Lower leg skin (tissue), 3 donors: ENCODE measurements around the gene HOXA9.

Experiments used
- POLR2A ChIP-seq, 2 donors: fragments of 450-650 bp; IDR thresholded peaks; one replicate each; pipeline ENCODE4 v1.6.1; 2016 to 2017; ENCODE audit warnings: antibody characterized with exemption in 2 of 2, mild to moderate bottlenecking in 1 of 2, moderate library complexity in 1 of 2
- TF ChIP-seq, protein P1 (sequence below), 3 donors: fragments of 450-650 bp; IDR thresholded peaks; one replicate each; pipeline ENCODE4 v1.5.1; 2016; ENCODE audit warnings: antibody characterized with exemption in 3 of 3, mild to moderate bottlenecking in 3 of 3, moderate library complexity in 2 of 3

- no peak for TF ChIP-seq POLR2A (IDR thresholded peaks at IDR 0.05)
- TF ChIP-seq, protein P1, sequence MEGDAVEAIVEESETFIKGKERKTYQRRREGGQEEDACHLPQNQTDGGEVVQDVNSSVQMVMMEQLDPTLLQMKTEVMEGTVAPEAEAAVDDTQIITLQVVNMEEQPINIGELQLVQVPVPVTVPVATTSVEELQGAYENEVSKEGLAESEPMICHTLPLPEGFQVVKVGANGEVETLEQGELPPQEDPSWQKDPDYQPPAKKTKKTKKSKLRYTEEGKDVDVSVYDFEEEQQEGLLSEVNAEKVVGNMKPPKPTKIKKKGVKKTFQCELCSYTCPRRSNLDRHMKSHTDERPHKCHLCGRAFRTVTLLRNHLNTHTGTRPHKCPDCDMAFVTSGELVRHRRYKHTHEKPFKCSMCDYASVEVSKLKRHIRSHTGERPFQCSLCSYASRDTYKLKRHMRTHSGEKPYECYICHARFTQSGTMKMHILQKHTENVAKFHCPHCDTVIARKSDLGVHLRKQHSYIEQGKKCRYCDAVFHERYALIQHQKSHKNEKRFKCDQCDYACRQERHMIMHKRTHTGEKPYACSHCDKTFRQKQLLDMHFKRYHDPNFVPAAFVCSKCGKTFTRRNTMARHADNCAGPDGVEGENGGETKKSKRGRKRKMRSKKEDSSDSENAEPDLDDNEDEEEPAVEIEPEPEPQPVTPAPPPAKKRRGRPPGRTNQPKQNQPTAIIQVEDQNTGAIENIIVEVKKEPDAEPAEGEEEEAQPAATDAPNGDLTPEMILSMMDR (IDR thresholded peaks at IDR 0.05), result no peak
Observed at GRCh38 chr7:27203964-27204594, 38.7 kb upstream of the HOXA9 start.
